GM21576 (cell line): ENCODE measurements around the gene FARP2.
"Not testable (repeated sequence)": the region's sequence is repeated elsewhere in the genome, so short reads cannot be mapped to it uniquely, and the experiment has no call there.

ENCODE experiments used
- ATAC-seq: cut with Tn5 transposase; IDR thresholded peaks from one replicate; pipeline ENCODE4 v1.9.1; 2021; ENCODE audit warnings: mild to moderate bottlenecking, moderate library complexity; ENCODE audit not compliant: unreplicated experiment

FARP2 gene

DNA sequence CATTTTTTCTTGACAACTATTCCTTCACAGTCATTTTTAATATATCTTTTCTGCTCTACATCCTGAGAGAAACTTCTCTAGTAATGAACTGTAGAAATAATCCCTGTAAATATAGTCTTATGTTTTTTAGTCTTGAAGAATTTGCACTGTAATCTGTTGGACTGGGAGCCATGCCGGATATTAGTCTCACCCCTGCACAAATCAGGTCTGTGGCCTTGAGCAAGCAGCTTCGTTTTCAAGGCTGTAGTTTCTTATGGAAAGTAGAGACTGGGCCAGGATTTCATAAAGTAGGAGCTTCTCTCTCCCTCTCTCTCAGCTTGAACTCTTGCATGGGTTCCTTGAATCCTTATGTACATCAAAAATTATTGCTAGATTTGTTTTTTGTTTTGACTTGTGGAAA lies 8.7 kb downstream of the FARP2 start:
- ATAC-seq = no peak

DNA sequence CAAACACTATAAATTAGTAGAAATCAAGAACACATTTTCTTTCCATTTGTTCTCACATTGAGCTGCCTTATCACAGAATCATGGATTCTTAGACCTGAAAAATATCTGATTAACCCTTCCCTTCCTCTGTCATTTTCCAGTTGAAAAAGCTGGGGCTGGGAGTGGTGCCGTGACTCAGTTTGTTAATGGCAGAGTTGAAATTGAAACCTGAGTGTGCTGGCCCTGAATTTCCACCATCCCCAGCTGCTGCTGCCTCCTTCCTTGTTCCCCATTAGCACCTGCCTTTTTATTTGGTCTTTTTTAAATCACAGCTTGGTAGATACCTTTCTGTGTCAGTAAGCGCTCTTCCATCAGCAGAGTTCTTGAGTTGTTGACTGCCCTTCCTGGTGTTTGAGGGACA lies 10.6 kb downstream of the FARP2 start:
- no peak for ATAC-seq

DNA sequence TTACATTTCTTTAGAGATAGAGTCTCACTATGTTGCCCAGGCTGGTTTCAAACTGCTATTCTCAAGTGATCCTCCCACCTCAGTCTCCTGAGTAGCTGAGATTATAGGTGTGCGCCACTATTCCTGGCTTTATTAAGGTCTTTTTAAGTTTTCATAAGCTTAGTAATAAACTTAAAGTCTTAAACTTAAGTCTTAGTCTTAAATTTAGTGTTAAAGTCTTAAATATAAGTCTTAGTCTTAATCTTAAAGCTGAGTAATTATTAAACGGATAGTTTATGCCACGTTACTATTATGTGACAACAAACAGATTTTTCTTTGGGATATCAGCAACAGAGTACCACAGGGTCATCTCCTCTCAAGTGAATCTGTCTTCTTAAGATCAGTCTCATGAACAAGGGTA lies 12.6 kb downstream of the FARP2 start:
- ATAC-seq = no peak

DNA sequence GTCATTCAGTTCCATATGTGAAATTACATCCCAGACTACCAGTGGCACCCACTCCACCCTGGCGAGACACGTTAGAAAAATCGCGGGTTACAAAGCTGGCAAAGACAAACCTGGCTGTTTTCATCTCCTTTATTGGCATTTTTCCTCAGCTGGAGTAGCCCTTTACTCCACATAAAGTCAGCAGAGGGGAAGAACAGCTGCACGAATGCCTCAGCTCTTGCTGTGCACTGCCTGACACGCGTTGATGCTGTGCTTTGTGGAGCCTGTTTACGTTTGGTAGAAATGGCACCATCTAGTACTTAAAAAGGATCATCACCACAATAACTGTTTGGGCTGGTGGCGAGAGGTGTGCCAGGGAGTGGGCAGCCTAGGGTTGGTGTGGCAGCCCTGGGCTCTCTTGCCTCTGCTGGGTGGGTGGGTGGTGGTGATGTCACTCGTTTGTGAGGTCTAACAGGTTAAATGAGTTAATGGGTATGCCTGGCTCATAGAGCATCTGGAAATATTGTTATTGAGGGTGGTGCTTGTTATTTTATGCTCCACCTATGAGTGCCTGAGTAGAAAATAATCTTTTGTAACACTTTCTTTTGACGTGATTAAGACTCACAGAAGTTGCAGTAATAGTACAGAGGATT lies 16.4 kb downstream of the FARP2 start:
- no peak for ATAC-seq

DNA sequence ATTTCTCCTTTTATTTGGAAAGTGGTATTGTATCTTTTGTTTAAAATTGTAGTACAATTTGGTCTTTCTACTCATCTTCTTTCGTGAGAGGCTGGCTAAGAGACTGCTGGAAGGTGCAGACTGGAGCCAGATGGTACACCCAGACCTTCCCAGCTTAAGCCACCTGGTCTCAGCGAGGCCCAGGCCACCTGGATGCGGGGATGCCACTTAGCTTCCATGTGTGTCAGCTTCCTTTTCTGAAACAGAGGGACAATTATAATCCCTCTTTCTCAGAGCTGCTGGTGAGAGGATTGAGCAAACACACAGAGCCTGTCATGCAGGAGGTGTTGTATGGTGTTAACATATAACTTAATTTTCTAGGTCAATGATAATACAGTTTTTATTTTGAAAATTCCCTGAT lies 17.4 kb downstream of the FARP2 start:
- no peak for ATAC-seq

DNA sequence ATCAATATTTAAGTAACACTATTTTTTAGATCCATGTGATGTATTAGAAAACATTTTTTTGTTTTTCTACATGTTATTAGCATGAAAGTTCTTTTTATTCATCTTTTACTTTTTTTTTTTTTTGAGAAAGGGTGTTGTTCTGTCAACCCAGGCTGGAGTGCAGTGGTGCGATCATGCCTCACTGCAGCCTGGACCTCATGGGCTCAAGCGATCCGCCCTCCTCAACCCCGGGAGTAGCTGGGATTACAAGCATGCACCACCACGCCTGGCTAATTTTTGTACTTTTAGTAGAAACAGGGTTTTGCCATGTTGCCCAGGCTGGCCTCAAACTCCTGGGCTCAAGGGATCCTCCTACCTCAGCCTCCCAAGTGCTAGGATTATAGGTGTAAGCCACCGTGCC lies 17.8 kb downstream of the FARP2 start:
- ATAC-seq = not testable (repeated sequence)

DNA sequence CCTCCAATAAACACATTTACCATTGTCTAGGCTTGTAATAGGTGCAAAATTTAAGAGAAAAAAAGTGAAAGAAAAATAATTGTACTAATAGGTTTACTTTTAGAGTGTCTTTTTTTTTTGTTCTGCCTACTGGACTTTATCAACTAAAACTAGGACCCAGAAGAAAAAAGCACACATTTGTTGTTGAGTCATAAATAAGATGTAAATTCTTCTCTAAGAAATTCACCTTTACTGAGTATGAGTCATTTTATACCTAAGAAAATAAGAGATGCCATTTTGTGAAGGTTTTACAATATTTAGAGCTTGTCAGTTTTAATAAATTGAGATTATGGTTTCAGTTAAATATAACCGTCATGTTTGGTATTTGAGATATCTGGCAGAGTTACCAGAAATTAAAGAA lies 19.2 kb downstream of the FARP2 start:
- no peak for ATAC-seq

DNA sequence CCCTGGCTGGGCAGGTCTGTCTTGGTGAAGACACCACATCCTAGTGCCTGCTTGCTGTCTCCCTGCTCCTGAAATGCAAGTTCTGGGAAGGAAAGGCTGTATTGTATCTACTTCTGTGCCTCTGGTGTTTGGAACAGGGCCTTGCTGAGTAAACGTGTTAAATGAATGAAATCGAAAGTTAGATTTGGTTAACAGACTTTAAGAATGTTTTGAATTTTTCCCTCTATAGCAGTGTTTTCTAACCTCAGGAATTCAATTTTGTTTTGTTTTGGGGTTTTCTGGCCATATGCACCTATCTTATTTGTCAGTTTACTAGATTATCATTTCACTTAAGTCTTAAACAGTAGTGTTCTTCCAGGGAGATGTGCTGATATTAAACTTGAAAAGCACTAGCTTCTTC lies 20.7 kb downstream of the FARP2 start:
- ATAC-seq = no peak

DNA sequence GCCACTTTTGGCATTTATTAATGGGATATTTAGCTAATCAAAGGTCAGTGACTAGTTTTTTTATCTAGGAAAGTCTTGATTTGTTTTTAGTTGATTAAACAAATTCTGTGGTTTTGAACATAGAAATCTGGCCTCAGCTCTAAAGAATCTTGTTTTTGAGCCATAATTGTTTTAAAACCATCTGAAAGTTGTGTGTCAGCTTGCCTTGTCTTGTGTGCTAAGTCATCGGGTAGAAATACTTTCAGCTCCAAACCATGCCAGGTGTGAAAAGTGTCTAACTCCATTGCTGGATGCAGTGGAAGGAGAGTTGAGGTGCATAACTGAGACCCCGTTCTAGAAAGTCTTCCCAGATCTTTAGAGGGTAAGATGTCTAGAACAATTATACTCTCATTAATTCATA lies 22.7 kb downstream of the FARP2 start:
- ATAC-seq = no peak

DNA sequence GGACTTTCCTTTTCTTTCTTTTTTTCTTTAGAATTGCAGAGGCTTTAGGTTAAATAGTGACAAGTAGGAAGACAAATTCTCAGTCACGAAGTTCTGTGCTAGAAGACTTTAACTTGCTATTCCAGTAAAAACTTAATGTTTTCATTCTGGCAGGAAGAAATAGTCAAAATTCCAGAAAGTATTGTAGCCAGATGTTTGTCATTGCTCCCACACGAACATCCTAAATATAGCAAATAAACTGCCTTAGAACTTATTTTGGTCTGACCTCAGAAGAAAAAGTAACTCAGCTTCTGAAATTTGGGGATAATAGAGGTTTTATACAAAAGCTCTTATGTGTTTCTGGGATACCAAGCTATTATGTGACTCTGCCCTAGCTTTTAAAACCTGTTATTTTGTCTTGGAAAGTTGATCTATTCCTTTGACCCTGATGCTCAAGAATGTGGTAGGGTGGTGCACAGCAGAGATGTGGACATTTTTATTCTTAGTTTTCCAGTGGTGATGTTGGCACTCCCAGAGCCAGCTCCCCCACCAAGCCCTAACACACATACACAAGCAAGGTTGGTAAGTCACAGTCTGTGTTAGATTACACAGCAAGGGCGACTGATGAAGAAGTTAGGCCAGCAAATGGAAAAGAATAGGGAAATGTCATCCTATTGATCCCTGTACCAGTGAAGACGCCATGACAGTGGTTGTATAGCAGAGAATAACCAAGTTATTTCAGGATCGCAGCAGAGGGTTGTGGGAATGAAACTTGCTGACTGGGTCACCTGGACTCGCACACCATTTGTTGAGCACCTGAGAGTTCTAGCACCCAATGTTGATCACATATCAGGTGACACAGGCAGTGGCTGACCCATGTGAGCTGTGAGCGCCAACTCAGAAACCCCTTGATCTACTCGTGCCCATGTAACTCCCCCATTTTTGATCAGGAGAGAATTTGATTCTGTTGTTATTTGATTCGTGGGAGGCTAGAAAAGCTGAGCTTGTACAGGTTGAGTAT lies 23.7 kb downstream of the FARP2 start:
- ATAC-seq = no peak

DNA sequence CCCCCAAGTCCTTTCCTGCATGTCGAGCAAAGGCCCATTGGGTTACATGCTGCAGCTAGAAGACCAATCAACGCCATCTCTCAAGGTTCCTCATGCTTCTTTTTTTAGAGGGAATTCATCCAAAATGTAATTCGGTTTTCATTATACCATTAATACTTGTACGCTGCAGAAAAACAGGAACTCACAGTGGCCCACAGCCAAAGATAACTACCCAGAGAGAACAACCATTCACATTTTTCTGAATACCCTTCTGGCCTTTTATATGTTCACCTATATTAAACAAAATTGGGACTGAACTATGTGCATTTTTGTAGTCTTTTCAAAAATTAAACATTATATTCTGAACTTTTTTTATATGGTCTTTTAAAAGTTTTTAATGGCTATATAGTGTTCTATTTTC lies 25.8 kb downstream of the FARP2 start:
- no peak for ATAC-seq

DNA sequence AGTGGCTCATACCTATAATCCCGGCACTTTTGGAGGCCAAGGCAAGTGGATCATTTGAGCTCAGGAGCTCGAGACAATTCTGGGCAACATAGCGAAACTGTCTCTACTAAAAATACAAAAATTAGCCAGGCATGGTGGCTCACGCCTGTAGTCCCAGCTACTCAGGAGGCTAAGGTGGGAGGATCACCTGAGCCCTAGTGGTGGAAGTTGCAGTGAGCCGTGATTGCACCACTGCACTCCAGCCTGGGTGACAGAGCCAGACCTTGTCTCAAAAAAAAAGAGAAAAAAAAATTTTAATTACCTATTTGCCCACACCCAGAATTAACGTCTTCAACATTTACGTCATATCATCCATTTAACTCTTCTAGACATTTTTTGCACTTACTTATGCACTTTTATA lies 29.4 kb downstream of the FARP2 start:
- not testable (repeated sequence) for ATAC-seq

DNA sequence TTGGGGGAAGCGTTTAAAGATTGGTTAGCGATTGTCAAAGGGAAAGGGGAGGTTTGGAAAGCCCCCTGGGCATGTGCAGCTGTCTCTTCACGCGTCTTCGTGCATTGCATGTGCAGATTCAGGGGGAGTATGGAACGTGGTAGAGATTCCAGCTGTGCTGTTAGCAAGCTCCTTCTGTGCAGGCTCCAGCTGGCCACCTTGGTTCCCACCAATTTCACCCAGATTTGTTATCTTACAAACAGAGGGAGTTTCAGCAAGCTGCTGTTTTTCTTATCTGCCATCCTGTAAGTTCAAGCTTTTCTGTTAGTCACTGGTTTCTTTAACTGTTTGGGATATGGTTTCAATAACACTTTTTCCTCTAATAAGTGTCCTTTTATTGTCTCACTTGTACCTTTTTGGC lies 30.4 kb downstream of the FARP2 start:
- no peak for ATAC-seq

DNA sequence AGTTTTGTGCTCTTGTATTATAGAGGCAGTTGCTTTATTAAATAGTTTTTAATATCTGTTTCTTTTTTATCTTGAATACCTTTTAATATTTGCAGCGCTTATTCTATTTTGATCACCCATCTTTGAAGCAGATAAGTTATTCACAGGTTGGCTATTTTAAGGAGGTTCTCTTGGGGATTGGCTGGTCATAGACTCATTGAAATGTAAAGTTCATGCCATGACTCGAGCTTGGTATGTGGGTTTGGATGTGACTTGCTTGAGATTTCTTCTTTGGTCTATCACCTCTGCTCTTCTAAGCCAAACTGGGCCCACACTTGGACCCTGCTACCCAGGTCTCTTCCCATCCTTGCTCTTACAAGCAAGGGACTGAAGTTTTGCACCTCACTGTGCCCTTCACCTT lies 33.6 kb downstream of the FARP2 start:
- ATAC-seq = no peak

DNA sequence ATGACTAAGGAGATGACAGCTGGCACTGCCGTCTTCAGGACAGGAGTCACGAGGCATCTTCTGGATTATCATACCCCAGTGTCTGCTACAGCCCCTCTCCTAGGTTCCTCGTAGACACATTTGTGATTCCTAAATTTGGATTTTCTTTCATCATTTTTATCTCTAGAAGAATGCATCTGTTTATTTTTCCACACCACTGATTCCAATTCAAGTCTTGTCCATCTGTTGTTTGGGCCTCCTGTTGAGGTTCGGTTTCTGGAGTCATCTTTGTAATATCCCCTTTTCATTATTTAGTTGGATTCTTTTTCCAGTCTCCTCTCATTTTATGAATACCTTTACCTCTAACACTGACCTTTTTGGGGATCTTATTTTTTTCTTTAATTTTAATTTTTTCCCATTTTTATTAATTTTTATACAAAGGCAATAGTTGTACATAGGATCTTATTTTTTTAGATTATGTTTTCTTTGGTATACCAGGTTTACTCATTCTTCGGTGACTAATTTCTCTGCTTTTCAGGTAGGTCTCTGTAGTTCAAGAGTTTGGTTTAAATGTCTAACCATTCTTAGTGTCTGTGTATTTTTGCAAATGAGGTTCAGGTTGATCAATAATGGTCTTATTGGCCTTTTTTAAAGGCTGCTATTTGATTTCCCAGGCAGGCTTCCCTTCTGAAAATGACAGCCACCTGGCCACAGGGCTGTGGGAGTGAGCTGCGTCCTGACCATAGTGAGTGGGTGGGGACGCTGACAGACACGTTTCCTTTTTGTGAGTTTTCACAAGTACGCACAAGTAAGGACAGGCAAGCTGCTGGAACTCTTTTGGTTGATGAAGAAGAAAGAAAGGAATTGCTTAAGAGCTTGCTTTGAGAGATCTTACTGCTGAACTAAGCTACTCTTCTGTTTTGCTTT lies 34.5 kb downstream of the FARP2 start:
- no peak for ATAC-seq

DNA sequence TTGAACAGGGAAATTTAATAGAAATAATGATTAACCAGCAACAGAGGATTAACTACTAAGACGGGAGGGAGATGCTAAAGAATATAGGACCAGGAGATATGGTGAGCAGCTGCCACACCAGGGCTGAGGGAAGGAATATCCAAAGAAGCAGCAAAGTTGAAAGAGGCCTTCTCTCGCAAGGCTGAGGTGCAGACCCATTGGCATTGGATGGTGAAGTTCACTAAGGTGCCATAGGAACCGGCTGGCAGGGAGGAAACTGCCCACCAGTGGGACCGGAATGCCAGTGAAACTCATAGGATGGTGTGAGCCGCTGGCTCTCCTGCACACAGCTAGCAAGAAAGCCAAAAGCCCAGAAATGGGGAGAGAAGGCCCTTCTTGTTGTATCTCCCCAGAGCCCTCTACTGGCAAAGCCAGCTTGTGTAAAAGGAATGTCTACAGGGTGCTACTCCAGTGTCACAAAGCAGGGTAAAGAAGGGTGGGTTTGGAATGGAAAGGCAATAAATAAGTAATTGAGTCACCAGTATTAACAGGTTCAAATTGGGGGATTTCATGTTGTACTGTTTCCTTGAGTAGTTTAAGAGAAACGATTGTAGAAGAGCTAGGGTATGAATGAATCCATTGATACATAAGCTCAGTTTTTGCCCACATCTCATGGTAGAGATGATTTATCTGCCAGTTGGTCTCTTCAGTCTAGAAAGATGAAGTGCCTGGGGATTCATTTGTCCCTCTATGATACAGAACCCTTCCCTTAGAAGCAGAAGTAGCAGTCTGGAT lies 36.0 kb downstream of the FARP2 start:
- no peak for ATAC-seq

DNA sequence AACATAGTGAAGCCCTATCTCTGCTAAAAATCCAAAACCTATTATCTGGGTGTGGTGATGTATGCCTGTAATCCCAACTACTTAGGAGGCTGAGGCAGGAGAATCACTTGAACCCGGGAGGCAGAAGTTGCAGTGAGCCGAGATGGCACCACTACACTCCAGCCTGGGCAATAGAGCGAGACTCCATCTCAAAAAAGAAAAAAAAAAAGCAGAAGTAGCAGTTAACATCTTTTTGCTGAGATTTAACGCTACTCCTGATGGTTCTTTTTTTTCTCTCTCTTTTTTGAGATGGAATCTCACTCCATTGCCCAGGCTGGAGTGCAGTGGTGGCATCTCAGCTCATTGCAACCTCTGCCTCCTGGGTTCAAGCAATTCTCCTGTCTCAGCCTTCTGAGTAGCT lies 36.7 kb downstream of the FARP2 start:
- not testable (repeated sequence) for ATAC-seq

DNA sequence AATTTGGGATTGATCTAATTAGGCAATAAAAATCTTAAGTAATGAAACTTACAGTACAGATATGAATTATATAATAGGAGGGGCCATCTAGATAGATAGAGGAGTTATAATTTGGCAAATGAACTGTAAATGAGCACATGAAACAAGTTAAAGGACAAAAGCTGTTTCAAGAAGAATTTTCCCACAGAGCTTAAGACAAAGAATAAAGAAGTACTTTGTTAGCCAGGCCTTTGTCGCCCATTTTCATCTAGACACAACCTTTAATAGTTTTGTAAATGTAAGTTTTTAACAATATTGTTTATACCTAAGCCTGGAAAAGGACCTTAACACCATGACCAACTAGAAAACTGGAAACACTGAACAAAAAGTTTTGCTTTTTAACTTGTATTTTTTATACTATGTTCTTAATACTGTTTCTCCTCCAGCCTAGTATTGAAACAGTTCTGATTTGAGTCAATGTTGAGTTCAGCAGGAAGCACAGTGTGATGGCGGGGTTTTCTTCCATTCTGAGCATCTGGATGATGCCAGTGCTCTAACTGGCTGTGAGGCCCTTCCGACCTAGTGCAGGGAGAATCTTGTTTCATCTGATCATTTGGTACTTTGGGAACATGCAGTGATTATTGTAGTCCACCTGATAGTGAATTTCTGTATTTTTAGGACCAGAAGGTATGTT lies 37.6 kb downstream of the FARP2 start:
- ATAC-seq = no peak

DNA sequence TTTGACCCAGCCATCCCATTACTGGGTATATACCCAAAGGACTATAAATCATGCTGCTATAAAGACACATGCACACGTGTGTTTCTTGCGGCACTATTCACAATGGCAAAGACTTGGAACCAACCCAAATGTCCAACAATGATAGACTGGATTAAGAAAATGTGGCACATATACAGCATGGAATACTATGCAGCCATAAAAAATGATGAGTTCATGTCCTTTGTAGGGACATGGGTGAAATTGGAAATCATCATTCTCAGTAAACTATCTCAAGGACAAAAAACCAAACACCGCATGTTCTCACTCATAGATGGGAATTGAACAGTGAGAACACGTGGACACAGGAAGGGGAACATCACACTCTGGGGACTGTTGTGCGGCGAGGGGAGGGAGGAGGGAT lies 40.7 kb downstream of the FARP2 start:
- not testable (repeated sequence) for ATAC-seq
